Psoas muscle (tissue), 8 donors: ENCODE data around the gene GPX2. TPM values are rescaled to one million over a fixed set of nuclear protein-coding genes. Genes with fewer than 3 reads are reported as not detected.

Source experiments
- ATAC-seq, 4 donors: fragments of 200-7000 bp; cut with Tn5 transposase; one replicate each; pipeline ENCODE4 v1.9.1; 2020; ENCODE audit warnings: moderate library complexity in 3 of 4, mild to moderate bottlenecking in 2 of 4
- DNase-seq, 2 donors: peaks; one replicate each; pipeline ENCODE4 v3.0.0-alpha.2; 2020
- H3K27ac ChIP-seq: fragments of 200-600 bp; one replicate; pipeline ENCODE4 v1.8.0; 2022
- H3K27me3 ChIP-seq, 3 donors: fragments of 200-600 bp in 1 of 3; one replicate each; pipeline versions ENCODE4 v1.6.1 to v1.8.0; 2013 to 2022; ENCODE audit warnings: low read length in 2 of 3, mild to moderate bottlenecking in 2 of 3, moderate library complexity in 1 of 3; ENCODE audit not compliant: insufficient read depth in 3 of 3
- H3K36me3 ChIP-seq, 2 donors: fragments of 200-600 bp in 1 of 2; one replicate each; pipeline versions ENCODE4 v1.6.1 to v1.8.0; 2013 to 2022; ENCODE audit warnings: low read depth in 1 of 2, mild to moderate bottlenecking in 1 of 2, moderate library complexity in 1 of 2; ENCODE audit not compliant: insufficient read depth in 1 of 2
- H3K4me1 ChIP-seq: fragments of 200-600 bp; one replicate; pipeline ENCODE4 v1.8.0; 2022
- H3K4me3 ChIP-seq: fragments of 200-600 bp; one replicate; pipeline ENCODE4 v1.8.0; 2022; ENCODE audit warnings: mild to moderate bottlenecking
- H3K9me3 ChIP-seq: fragments of 200-600 bp; one replicate; pipeline ENCODE4 v1.8.0; 2022
- WGBS, 3 donors: extraction: QIAGEN DNeasy Blood & Tissue Kit; methylation state at CpG; one replicate each; pipeline versions ENCODE4 v1.1.6 to v1.1.7; 2013; 5-methylcytosine and 5-hydroxymethylcytosine counted together
- intact Hi-C, 2 donors: fragments of 100-400 bp; cut with DNase I; formaldehyde crosslinking; loops; one replicate each; pipeline versions ENCODE4 v1.11.0 to v1.14.2; 2022
- polyA plus RNA-seq, 3 donors: library from polyadenylated mRNA; stranded (reverse); fragments of 200-250 nt; gene quantifications; one replicate each; pipeline ENCODE4 v1.2.3, GENCODE V29; 2013
- total RNA-seq, 4 donors: library from RNA; stranded (reverse); fragmentation: NEBNext Ultra II Directional in 2 of 4; extraction: Animal tissue kit (Norgen Biotek cat#: 25700) in 2 of 4; gene quantifications; one replicate each; pipeline versions ENCODE4 v1.2.1 to v1.2.4, GENCODE V29; 2021 to 2023
- TF ChIP-seq, protein P1 (sequence below): fragments of 200-600 bp; IDR thresholded peaks from one replicate; pipeline ENCODE4 v1.8.0; 2022; ENCODE audit warnings: antibody characterized with exemption
- donor health status: healthy with polysubstance abuse.
- donor health status: DM: no; HTN: no; CAD: no; lungs with moderate emphysema.
- donor health status: Bipolar disorder and iron deficiency.
- donor health status: healthy.
- donor health status: DM: yes; HTN: yes; CAD: no.
- donor health status: DM: no; HTN: no; CAD: no.
- donor health status: DM: no; HTN: no; CAD: no.
- donor health status: DM: yes; HTN: yes; CAD: no.

Gene GPX2
- total and polyA plus RNA-seq, 7 donors, result 0.04 to 0.21 TPM; not detected in 5

DNA sequence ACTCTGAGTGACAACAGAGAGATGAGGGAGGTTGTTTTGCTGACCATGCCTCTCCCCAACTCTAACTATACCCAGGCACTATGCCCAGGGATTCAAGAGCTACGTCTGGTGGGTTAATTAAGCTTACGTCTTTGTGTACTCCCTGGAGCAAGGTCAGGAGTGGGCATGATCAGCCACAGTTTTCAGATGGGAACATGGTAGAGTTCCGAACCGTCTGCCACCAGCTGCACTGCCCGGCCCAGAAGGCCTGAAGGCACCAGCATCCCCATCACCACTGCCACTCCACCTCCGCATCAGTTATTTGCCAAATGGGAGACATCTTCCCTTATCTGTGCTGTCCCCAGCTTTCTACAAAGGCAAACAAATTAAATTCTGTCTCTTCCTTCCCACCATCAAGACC lies 11.1 kb upstream of the GPX2 start:
- ATAC-seq (no peak), DNase-seq (no peak)
- WGBS, 3 donors, result 66 to 85% (median 69%) methylated on average over 6 of the region's 6 CpGs
- H3K4me3 ChIP-seq, result no peak overlapping the region
- TF ChIP-seq, protein P1, sequence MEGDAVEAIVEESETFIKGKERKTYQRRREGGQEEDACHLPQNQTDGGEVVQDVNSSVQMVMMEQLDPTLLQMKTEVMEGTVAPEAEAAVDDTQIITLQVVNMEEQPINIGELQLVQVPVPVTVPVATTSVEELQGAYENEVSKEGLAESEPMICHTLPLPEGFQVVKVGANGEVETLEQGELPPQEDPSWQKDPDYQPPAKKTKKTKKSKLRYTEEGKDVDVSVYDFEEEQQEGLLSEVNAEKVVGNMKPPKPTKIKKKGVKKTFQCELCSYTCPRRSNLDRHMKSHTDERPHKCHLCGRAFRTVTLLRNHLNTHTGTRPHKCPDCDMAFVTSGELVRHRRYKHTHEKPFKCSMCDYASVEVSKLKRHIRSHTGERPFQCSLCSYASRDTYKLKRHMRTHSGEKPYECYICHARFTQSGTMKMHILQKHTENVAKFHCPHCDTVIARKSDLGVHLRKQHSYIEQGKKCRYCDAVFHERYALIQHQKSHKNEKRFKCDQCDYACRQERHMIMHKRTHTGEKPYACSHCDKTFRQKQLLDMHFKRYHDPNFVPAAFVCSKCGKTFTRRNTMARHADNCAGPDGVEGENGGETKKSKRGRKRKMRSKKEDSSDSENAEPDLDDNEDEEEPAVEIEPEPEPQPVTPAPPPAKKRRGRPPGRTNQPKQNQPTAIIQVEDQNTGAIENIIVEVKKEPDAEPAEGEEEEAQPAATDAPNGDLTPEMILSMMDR, result no peak
- intact Hi-C loops, result no loop called here
- no peaks in the 10 kb centered on the region for H3K9me3 ChIP-seq
- peaks cover 34% of the 10 kb centered on the region for H3K4me1 ChIP-seq
- peaks cover 0 to 7% of the 10 kb centered on the region in 2 donors for H3K36me3 ChIP-seq
- H3K27me3 ChIP-seq, result no peaks in the 10 kb centered on the region
- H3K27ac ChIP-seq, result peak overlapping the region; percentile 96

DNA sequence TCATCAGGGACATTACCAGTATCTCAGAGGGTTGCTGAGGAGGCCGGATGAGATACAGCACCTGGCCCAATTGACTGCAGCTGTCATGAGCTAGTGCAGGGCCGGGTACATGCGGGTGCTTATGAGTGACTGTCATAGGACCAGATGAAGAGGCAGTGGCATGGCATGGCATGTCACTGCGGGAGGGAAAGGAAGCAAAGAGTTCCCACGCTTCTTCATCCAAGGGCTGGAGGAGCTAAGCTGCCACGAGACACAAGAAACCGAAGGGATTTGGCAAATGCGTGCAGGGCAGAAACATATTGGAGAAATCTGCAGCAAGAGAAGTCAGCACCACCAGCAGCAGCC lies 10.7 kb upstream of the GPX2 start:
- TF ChIP-seq, protein P1, result no peak
- ATAC-seq (peak in 1 of 4 donors; percentile 4), DNase-seq (no peak)
- WGBS, 3 donors, result 39 to 73% (median 46%) methylated on average over 8 of the region's 8 CpGs
- Histone ChIP-seq H3K4me3 (no peak overlapping the region), H3K27ac (peak overlapping the region; percentile 96), H3K36me3 (peaks cover 0 to 11% of the 10 kb centered on the region in 2 donors), H3K4me1 (peaks cover 38% of the 10 kb centered on the region), H3K27me3 (no peaks in the 10 kb centered on the region), H3K9me3 (no peaks in the 10 kb centered on the region)
- intact Hi-C loops, result no loop called here

DNA sequence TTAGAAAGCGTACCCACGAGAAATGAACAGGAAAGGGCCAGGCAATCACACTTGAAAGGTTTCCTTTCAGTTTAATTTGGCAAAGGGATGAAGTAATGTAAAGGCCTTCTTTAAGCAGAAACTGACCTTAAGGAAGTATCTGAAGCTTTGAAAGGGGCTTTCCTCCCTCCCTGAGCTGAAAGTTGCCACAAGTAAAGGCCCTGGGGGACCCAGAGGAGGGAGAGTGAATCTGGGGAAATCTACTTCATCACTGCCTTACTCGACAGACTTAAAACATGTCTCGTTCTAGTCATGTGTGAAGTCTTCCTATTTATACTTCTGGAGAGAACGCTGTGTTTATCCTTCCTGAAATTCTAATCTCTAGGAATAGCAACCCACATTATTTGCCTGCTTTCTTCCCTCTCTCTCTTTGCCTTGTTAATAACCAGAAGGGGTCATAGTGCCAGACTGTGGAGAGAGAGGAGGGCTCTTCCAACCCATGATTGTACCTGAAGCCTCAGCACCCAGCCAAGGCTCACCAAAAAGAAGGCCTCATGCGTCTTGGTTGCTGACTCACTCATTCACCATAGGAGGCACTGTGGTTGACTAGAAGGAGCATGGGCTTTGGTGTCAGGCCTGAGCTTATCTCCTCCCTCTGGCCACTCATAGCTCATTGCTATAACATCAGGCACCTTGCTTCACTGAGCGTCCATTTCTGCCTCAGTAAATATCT lies 10.2 kb upstream of the GPX2 start:
- peaks cover 0 to 16% of the 10 kb centered on the region in 2 donors for H3K36me3 ChIP-seq
- H3K27ac ChIP-seq, result peak overlapping the region; percentile 96
- TF ChIP-seq, protein P1, result no peak
- DNase-seq (no peak), ATAC-seq (peak in 1 of 4 donors; percentile 15)
- 54 to 59% (median 58%) methylated on average over 7 of the region's 7 CpGs for WGBS, 3 donors
- H3K9me3 ChIP-seq, result no peaks in the 10 kb centered on the region
- no peaks in the 10 kb centered on the region for H3K27me3 ChIP-seq
- intact Hi-C loops, result no loop called here
- H3K4me1 ChIP-seq, result peaks cover 43% of the 10 kb centered on the region
- H3K4me3 ChIP-seq, result no peak overlapping the region

DNA sequence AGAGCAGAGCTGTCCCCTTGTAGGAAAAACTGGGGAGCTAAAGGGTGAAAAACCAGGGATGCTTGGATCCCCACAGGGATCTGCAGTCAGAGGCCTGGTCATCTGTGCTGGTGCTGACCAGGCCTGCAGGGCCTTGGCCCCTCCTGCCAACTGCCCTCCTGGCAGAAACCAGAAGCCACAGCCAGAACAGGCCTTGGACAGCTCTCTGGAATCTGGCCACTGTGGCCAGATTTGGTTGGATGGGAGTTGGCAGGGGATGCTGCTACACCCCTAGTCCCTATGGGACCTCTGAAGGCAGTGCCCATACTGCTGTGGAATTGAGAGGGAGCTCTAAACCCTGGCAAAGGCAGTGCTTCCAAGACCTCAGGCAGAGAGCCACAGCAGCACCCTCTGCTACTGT lies 9.2 kb upstream of the GPX2 start:
- no peaks in the 10 kb centered on the region for H3K9me3 ChIP-seq
- DNase-seq, result peak; percentile 37 to 79
- peaks cover 44% of the 10 kb centered on the region for H3K4me1 ChIP-seq
- TF ChIP-seq, protein P1, result no peak
- intact Hi-C loops, result no loop called here
- H3K36me3 ChIP-seq, result peaks cover 0 to 17% of the 10 kb centered on the region in 2 donors
- peak overlapping the region; percentile 96 for H3K27ac ChIP-seq
- ATAC-seq, result peak; percentile 57 to 78 (median 65)
- peak overlapping the region; percentile 19 for H3K4me3 ChIP-seq
- no peaks in the 10 kb centered on the region for H3K27me3 ChIP-seq

DNA sequence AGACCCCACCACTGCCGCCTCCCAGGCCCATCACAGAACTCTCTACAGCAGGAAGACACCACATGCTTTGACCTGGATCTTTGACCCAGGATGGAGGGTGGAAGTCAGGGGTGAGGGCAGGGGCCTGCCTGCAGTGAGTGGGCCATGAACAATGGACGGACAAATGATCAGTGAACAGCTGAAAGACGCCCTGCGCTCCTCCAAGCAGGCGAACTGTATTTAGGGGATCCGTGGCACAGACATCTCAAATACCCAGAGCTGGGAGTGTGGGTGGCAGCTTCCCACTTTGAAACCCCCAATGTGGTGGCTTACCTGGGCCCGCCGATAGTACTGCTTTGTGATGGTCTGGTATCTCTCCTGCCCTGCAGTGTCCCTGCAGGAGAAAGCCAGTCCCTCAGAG lies 8.7 kb upstream of the GPX2 start:
- 73 to 93% (median 81%) methylated on average over 8 of the region's 8 CpGs for WGBS, 3 donors
- TF ChIP-seq, protein P1, result no peak
- ATAC-seq (peak in 1 of 4 donors; percentile 0), DNase-seq (no peak)
- Histone ChIP-seq H3K9me3 (no peaks in the 10 kb centered on the region), H3K36me3 (peaks cover 0 to 17% of the 10 kb centered on the region in 2 donors), H3K4me1 (peaks cover 45% of the 10 kb centered on the region), H3K27me3 (no peaks in the 10 kb centered on the region), H3K27ac (peak overlapping the region; percentile 96), H3K4me3 (peak overlapping the region; percentile 19)
- intact Hi-C loops, result no loop called here
